SK-N-SH (cell line): ENCODE data around the gene DPP10. TPM values are rescaled to one million over a fixed set of nuclear protein-coding genes. Genes with fewer than 3 reads are reported as not detected.

Experiments
- CTCF ChIA-PET: fragments of 300-600, 350-600 bp; formaldehyde crosslinking; extraction: SDS; loops from one replicate; lab custom pipeline; 2021; lab: Yijun Ruan, JAX
- POLR2A ChIA-PET: fragments of 350-600 bp; sonication (Branson Sonifier 250); formaldehyde crosslinking; extraction: SDS; loops from one replicate; lab custom pipeline; 2020; ENCODE audit warnings: antibody characterized with exemption, inconsistent platforms; lab: Yijun Ruan, JAX
- DNase-seq: peaks from one replicate; pipeline ENCODE4 v3.0.0; 2012
- H2AFZ ChIP-seq: fragments of 200-600 bp; sonication (generic); 2 replicates; pipeline ENCODE4 v1.8.1; 2016; ENCODE audit warnings: antibody characterized with exemption, mild to moderate bottlenecking, low read depth
- H3F3A ChIP-seq: fragments of 200-600 bp; sonication (generic); replicated peaks from 2 replicates; pipeline ENCODE3; 2016; ENCODE audit warnings: antibody characterized with exemption, mild to moderate bottlenecking; ENCODE audit not compliant: insufficient read depth
- H3K27ac ChIP-seq, 2 experiments: fragments of 200-500 bp in 1 of 2; fragments of 200-600 bp in 1 of 2; sonication (Bioruptor generic) in 1 of 2; sonication (generic), shearing (Covaris generic) in 1 of 2; 2 replicates each; pipeline versions ENCODE4 v1.5.1 to v1.6.1; 2014 to 2016; ENCODE audit warnings: low read depth in 2 of 2, inconsistent platforms in 1 of 2, low read length in 1 of 2, mild to moderate bottlenecking in 1 of 2, mixed read lengths in 1 of 2
- H3K27me3 ChIP-seq: fragments of 200-600 bp; sonication (generic), shearing (Covaris generic); 2 replicates; pipeline ENCODE4 v1.6.1; 2016; ENCODE audit warnings: mixed run types; ENCODE audit not compliant: insufficient read depth
- H3K36me3 ChIP-seq, 2 experiments: fragments of 200-500 bp in 1 of 2; fragments of 200-600 bp in 1 of 2; sonication (Bioruptor generic) in 1 of 2; sonication (generic) in 1 of 2; replicated peaks in 1 of 2; 2 replicates each; pipeline versions ENCODE3 to v1.5.1; 2014 to 2016; ENCODE audit warnings: low read length in 1 of 2, mild to moderate bottlenecking in 1 of 2; ENCODE audit not compliant: insufficient read depth in 2 of 2, control insufficient read depth in 1 of 2
- H3K4me1 ChIP-seq, 2 experiments: fragments of 200-500 bp in 1 of 2; fragments of 200-600 bp in 1 of 2; sonication (Bioruptor generic) in 1 of 2; sonication (generic), shearing (Covaris generic) in 1 of 2; 2 replicates each; pipeline versions ENCODE4 v1.5.1 to v1.6.1; 2014 to 2016; ENCODE audit warnings: low read depth in 1 of 2, low read length in 1 of 2, mixed run types in 1 of 2; ENCODE audit not compliant: insufficient read depth in 2 of 2, control insufficient read depth in 1 of 2
- H3K4me2 ChIP-seq: fragments of 200-600 bp; sonication (generic), shearing (Covaris generic); 2 replicates; pipeline ENCODE4 v1.6.1; 2017; ENCODE audit warnings: mixed run types
- H3K4me3 ChIP-seq, 2 experiments: fragments of 200-500 bp in 1 of 2; fragments of 200-600 bp in 1 of 2; sonication (Bioruptor generic) in 1 of 2; sonication (generic), shearing (Covaris generic) in 1 of 2; 2 replicates each; pipeline versions ENCODE4 v1.5.1 to v1.8.1; 2014 to 2016; ENCODE audit warnings: low read depth in 2 of 2, inconsistent platforms in 1 of 2, low read length in 1 of 2, mild to moderate bottlenecking in 1 of 2, mixed read lengths in 1 of 2, moderate library complexity in 1 of 2
- H3K79me2 ChIP-seq: fragments of 200-600 bp; sonication (generic); 2 replicates; pipeline ENCODE4 v1.8.1; 2017; ENCODE audit warnings: mild to moderate bottlenecking; ENCODE audit not compliant: insufficient read depth
- H3K9ac ChIP-seq: fragments of 200-600 bp; sonication (generic); 2 replicates; pipeline ENCODE4 v1.6.1; 2017; ENCODE audit warnings: mixed run types
- H3K9me2 ChIP-seq: fragments of 200-600 bp; sonication (generic); 2 replicates; pipeline ENCODE4 v1.6.1; 2017; ENCODE audit warnings: mixed run types
- H3K9me3 ChIP-seq: fragments of 200-600 bp; sonication (generic); 2 replicates; pipeline ENCODE4 v1.6.1; 2017; ENCODE audit warnings: mixed run types, mild to moderate bottlenecking, moderate library complexity
- H4K20me1 ChIP-seq: fragments of 200-600 bp; sonication (generic); 2 replicates; pipeline ENCODE4 v1.6.1; 2017; ENCODE audit warnings: mild to moderate bottlenecking, mixed run types; ENCODE audit not compliant: insufficient read depth
- CHD2 ChIP-seq: fragments of 150-350 bp; IDR thresholded peaks from 2 replicates; pipeline ENCODE4 v1.6.1; 2018; ENCODE audit warnings: low read length; ENCODE audit not compliant: partially characterized antibody
- EZH2phosphoT487 ChIP-seq: fragments of 200-600 bp; sonication (generic); IDR thresholded peaks from 2 replicates; pipeline ENCODE4 v1.6.1; 2017; ENCODE audit warnings: low read depth, mixed run types, mild to moderate bottlenecking, antibody characterized with exemption, moderate library complexity, borderline replicate concordance
- FOSL2 ChIP-seq: IDR thresholded peaks from 2 replicates; pipeline ENCODE4 v1.4.0; 2012; ENCODE audit warnings: low read depth, mild to moderate bottlenecking, moderate library complexity, borderline replicate concordance
- JUND ChIP-seq: IDR thresholded peaks from 2 replicates; pipeline ENCODE4 v1.4.0; 2012
- NFIC ChIP-seq: IDR thresholded peaks from 2 replicates; pipeline ENCODE4 v1.4.0; 2012; ENCODE audit warnings: borderline replicate concordance
- RXRA ChIP-seq: IDR thresholded peaks from 2 replicates; pipeline ENCODE4 v1.4.0; 2012; ENCODE audit warnings: low read depth, mild to moderate bottlenecking, borderline replicate concordance
- SMC3 ChIP-seq: IDR thresholded peaks from 2 replicates; pipeline ENCODE4 v1.6.1; 2012; ENCODE audit warnings: low read depth, low read length, improper control_type of control experiment
- TCF12 ChIP-seq: IDR thresholded peaks from 2 replicates; pipeline ENCODE4 v1.4.0; 2012
- WGBS: methylation state at CpG from one replicate; pipeline ENCODE4 v1.1.6; 2017; ENCODE audit warnings: low lambda C conversion rate; 5-methylcytosine and 5-hydroxymethylcytosine counted together
- polyA plus RNA-seq, 3 experiments: library from polyadenylated mRNA; depleted of rRNA; stranded (reverse); fragments of >200 nt; gene quantifications; 2 replicates each; pipeline ENCODE4 v1.2.3, GENCODE V29; 2012
- TF ChIP-seq, protein P1 (sequence below): fragments of 200-600 bp; sonication (generic); IDR thresholded peaks from 2 replicates; pipeline ENCODE4 v1.6.1; 2017; ENCODE audit warnings: antibody characterized with exemption, mild to moderate bottlenecking, moderate library complexity
- TF ChIP-seq, protein P2 (sequence below): fragments of 150-350 bp; IDR thresholded peaks from 2 replicates; pipeline ENCODE4 v1.6.1; 2016; ENCODE audit warnings: mild to moderate bottlenecking, low read depth, low read length
- TF ChIP-seq, protein P3 (sequence below): IDR thresholded peaks from 2 replicates; pipeline ENCODE4 v1.6.1; 2012; ENCODE audit warnings: mild to moderate bottlenecking, low read depth, low read length, moderate library complexity

DPP10 gene
- polyA plus RNA-seq, 1 of the 3 experiments (the other 2 are of a cell fraction), result not detected

DNA sequence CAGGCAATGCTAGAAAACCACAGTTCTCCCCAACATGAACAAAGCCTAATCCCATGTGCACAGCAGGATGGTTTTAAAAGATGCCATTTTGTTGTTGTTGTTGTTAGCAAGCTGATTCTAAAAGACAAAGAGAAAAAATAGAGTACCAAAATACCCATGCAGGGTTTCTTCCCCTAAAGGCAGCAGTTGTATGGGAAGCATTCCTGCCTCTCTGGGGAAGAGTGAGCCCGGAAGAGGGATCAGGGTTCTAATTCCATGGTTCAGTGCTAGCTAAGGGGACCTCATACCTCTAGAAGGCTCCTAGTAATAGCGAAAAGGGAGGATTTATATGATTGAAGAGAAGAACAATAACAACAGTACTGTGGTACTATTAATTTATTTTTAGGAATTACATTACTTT lies 327.6 kb downstream of the DPP10 start:
- CTCF ChIA-PET, result no interaction called here

DNA sequence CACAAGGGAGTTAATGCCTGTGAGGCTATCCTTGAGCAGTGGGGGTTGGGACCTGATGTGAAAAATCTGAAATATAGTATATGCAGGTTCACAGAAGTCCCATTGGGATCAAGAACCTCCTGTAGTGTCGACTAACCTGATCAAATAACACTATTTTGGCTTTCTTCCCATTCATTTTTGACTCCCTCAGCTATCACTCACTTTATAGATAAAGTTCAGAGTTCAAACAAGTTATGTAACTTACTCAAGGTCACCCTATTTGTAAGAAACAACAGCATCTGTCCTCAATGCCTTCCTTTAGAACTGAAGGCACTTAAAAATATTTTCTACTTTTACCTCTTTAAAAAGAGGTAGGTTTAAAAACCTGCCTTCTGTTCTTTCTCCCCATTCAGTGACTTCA lies 341.6 kb downstream of the DPP10 start:
- ChIA-PET CTCF (no interaction called here), POLR2A (no interaction called here)
- Histone ChIP-seq H3K36me3 (no peaks in the 10 kb centered on the region), H3K9me3 (no peaks in the 10 kb centered on the region), H3K4me1 (no peaks in the 10 kb centered on the region), H3K9me2 (no peaks in the 10 kb centered on the region), H3K27me3 (no peaks in the 10 kb centered on the region), H4K20me1 (no peaks in the 10 kb centered on the region), H3K9ac (no peak overlapping the region), H3K27ac (no peak overlapping the region), H3K79me2 (no peaks in the 10 kb centered on the region), H3K4me3 (no peak overlapping the region), H3F3A (no peaks in the 10 kb centered on the region), H3K4me2 (no peak overlapping the region), H2AFZ (no peak overlapping the region)
- TF ChIP-seq, protein P1, sequence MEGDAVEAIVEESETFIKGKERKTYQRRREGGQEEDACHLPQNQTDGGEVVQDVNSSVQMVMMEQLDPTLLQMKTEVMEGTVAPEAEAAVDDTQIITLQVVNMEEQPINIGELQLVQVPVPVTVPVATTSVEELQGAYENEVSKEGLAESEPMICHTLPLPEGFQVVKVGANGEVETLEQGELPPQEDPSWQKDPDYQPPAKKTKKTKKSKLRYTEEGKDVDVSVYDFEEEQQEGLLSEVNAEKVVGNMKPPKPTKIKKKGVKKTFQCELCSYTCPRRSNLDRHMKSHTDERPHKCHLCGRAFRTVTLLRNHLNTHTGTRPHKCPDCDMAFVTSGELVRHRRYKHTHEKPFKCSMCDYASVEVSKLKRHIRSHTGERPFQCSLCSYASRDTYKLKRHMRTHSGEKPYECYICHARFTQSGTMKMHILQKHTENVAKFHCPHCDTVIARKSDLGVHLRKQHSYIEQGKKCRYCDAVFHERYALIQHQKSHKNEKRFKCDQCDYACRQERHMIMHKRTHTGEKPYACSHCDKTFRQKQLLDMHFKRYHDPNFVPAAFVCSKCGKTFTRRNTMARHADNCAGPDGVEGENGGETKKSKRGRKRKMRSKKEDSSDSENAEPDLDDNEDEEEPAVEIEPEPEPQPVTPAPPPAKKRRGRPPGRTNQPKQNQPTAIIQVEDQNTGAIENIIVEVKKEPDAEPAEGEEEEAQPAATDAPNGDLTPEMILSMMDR, result no peak
- TF ChIP-seq FOSL2 (no peak), RXRA (no peak), CHD2 (no peak), JUND (no peak), SMC3 (no peak), TCF12 (no peak), EZH2phosphoT487 (no peak)
- TF ChIP-seq, protein P2, sequence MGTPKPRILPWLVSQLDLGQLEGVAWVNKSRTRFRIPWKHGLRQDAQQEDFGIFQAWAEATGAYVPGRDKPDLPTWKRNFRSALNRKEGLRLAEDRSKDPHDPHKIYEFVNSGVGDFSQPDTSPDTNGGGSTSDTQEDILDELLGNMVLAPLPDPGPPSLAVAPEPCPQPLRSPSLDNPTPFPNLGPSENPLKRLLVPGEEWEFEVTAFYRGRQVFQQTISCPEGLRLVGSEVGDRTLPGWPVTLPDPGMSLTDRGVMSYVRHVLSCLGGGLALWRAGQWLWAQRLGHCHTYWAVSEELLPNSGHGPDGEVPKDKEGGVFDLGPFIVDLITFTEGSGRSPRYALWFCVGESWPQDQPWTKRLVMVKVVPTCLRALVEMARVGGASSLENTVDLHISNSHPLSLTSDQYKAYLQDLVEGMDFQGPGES, result no peak
- TF ChIP-seq, protein P3, sequence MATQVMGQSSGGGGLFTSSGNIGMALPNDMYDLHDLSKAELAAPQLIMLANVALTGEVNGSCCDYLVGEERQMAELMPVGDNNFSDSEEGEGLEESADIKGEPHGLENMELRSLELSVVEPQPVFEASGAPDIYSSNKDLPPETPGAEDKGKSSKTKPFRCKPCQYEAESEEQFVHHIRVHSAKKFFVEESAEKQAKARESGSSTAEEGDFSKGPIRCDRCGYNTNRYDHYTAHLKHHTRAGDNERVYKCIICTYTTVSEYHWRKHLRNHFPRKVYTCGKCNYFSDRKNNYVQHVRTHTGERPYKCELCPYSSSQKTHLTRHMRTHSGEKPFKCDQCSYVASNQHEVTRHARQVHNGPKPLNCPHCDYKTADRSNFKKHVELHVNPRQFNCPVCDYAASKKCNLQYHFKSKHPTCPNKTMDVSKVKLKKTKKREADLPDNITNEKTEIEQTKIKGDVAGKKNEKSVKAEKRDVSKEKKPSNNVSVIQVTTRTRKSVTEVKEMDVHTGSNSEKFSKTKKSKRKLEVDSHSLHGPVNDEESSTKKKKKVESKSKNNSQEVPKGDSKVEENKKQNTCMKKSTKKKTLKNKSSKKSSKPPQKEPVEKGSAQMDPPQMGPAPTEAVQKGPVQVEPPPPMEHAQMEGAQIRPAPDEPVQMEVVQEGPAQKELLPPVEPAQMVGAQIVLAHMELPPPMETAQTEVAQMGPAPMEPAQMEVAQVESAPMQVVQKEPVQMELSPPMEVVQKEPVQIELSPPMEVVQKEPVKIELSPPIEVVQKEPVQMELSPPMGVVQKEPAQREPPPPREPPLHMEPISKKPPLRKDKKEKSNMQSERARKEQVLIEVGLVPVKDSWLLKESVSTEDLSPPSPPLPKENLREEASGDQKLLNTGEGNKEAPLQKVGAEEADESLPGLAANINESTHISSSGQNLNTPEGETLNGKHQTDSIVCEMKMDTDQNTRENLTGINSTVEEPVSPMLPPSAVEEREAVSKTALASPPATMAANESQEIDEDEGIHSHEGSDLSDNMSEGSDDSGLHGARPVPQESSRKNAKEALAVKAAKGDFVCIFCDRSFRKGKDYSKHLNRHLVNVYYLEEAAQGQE, result no peak
- 0% methylated on average over 1 of the region's 1 CpG for WGBS
- no peak for DNase-seq

More for the DNA sequence above, 327.6 kb downstream of the DPP10 start:
- POLR2A ChIA-PET, result no interaction called here
- Histone ChIP-seq H2AFZ (no peak overlapping the region), H3K4me1 (no peaks in the 10 kb centered on the region), H3K9me3 (no peaks in the 10 kb centered on the region), H3K4me2 (no peak overlapping the region), H3F3A (no peaks in the 10 kb centered on the region), H3K9ac (no peak overlapping the region), H3K27ac (no peak overlapping the region), H4K20me1 (no peaks in the 10 kb centered on the region), H3K9me2 (no peaks in the 10 kb centered on the region), H3K79me2 (no peaks in the 10 kb centered on the region), H3K36me3 (no peaks in the 10 kb centered on the region), H3K27me3 (no peaks in the 10 kb centered on the region), H3K4me3 (no peak overlapping the region)
- TF ChIP-seq NFIC, result no peak
- 0% methylated on average over 2 of the region's 2 CpGs for WGBS
- no peak for DNase-seq
